Left renal cortex interstitium (tissue), 4 donors: ENCODE results near the gene FILIP1L. TPM values are rescaled to one million over a fixed set of nuclear protein-coding genes. Genes with fewer than 3 reads are reported as not detected.
"Not testable (repeated sequence)": the region's sequence is repeated elsewhere in the genome, so short reads cannot be mapped to it uniquely, and the experiment has no call there.

Source experiments
- DNase-seq, 4 donors: peaks; one replicate each; pipeline ENCODE4 v3.0.0-alpha.2; 2013; ENCODE audit warnings: low read depth in 4 of 4, low spot score in 2 of 4, missing footprints in 1 of 4
- polyA plus RNA-seq, 4 donors: library from polyadenylated mRNA; unstranded; fragments of 120-200 nt; gene quantifications; one replicate each; pipeline ENCODE4 v1.2.1, GENCODE V29; 2013; ENCODE audit not compliant: insufficient read length in 4 of 4

FILIP1L gene
- polyA plus RNA-seq, 4 donors = 15.3 to 21.7 (median 17.5) TPM

- DNase-seq = no peak
Observed at GRCh38 chr3:100099621-100100020, 14.7 kb downstream of the FILIP1L start.

GRCh38 chr3:100098784-100099070 is 15.6 kb downstream of the FILIP1L start:
- DNase-seq = no peak

- no peak for DNase-seq
Observed at GRCh38 chr3:100097919-100098783, 16.1 kb downstream of the FILIP1L start.

GRCh38 chr3:100096866-100097265 is 17.4 kb downstream of the FILIP1L start:
- no peak for DNase-seq

GRCh38 chr3:100096286-100096685 is 18.0 kb downstream of the FILIP1L start:
- not testable (repeated sequence) for DNase-seq

- DNase-seq = no peak
Observed at GRCh38 chr3:100093831-100094230, 20.5 kb downstream of the FILIP1L start.

- no peak for DNase-seq
Observed at GRCh38 chr3:100090669-100091005, 23.7 kb downstream of the FILIP1L start.

GRCh38 chr3:100089812-100090668 is 24.3 kb downstream of the FILIP1L start:
- no peak for DNase-seq

- DNase-seq = no peak
Observed at GRCh38 chr3:100088735-100089368, 25.4 kb downstream of the FILIP1L start.

GRCh38 chr3:100087198-100087597 is 27.1 kb downstream of the FILIP1L start:
- no peak for DNase-seq

GRCh38 chr3:100086401-100086800 is 27.9 kb downstream of the FILIP1L start:
- DNase-seq = no peak

GRCh38 chr3:100084100-100084806 is 30.0 kb downstream of the FILIP1L start:
- DNase-seq = no peak

GRCh38 chr3:100083209-100083608 is 31.1 kb downstream of the FILIP1L start:
- no peak for DNase-seq

- no peak for DNase-seq
Observed at GRCh38 chr3:100082714-100083113, 31.6 kb downstream of the FILIP1L start.

GRCh38 chr3:100081986-100082692 is 32.2 kb downstream of the FILIP1L start:
- no peak for DNase-seq

GRCh38 chr3:100081311-100081710 is 33.0 kb downstream of the FILIP1L start:
- no peak for DNase-seq

- no peak for DNase-seq
Observed at GRCh38 chr3:100080573-100080972, 33.7 kb downstream of the FILIP1L start.

- DNase-seq = no peak
Observed at GRCh38 chr3:100079328-100079727, 35.0 kb downstream of the FILIP1L start.

GRCh38 chr3:100076731-100077529 is 37.4 kb downstream of the FILIP1L start:
- DNase-seq = no peak
